AG09319 (cell line): ENCODE measurements around the gene GPATCH8.

Source experiments
- DNase-seq: peaks from one replicate; pipeline ENCODE4 v3.0.0-alpha.2; 2010; ENCODE audit warnings: low read depth; ENCODE audit errors: extremely low read depth
- TF ChIP-seq, protein P1 (sequence below): IDR thresholded peaks from 2 replicates; pipeline ENCODE4 v1.5.1; 2011; ENCODE audit warnings: low read depth, mild to moderate bottlenecking, inconsistent platforms, low read length, moderate library complexity

The GPATCH8 gene

DNA sequence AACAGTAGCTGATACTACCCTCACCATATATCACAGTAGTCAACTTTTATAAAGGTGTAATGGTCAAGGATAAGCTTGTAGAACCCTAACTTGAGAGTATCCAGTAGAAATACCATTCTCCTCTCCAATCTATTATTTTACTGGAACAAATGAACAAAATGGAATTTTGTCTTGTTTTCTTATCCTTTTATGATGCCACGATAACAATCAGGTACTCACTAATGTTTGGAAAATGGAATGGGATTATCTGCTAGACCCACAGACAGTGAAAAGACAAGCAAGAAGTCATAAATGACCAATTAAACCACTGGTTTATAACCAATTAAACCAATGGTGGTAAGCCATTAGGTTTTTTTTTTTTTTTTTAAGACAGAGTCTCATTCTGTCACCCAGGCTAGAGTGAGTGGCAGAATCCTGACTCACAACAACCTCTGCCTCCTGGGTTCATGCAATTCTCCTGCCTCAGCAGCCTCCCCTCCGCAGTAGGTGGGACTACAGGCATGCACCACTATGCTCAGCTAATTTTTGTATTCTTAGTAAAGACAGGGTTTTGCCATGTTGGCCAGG lies 10.4 kb downstream of the GPATCH8 start:
- no peak for DNase-seq
- TF ChIP-seq, protein P1, sequence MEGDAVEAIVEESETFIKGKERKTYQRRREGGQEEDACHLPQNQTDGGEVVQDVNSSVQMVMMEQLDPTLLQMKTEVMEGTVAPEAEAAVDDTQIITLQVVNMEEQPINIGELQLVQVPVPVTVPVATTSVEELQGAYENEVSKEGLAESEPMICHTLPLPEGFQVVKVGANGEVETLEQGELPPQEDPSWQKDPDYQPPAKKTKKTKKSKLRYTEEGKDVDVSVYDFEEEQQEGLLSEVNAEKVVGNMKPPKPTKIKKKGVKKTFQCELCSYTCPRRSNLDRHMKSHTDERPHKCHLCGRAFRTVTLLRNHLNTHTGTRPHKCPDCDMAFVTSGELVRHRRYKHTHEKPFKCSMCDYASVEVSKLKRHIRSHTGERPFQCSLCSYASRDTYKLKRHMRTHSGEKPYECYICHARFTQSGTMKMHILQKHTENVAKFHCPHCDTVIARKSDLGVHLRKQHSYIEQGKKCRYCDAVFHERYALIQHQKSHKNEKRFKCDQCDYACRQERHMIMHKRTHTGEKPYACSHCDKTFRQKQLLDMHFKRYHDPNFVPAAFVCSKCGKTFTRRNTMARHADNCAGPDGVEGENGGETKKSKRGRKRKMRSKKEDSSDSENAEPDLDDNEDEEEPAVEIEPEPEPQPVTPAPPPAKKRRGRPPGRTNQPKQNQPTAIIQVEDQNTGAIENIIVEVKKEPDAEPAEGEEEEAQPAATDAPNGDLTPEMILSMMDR: no peak

DNA sequence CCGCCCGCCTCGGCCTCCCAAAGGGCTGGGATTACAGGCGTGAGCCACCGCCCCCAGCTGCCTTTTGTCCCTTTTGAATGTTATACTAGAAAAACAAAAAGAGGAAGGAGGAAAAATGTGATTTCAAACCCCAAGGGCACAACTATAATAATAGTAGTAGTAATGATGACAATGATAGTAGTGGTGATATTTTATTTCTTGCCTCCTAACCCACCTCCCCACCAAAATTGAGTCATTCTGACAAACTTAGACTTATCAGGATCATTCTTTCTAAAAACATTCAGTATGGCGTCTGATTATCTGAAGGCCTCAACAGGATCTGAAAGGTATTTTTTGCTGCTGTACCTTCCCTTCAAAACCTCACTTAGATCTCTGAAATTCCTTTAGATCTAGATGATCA lies 13.6 kb downstream of the GPATCH8 start:
- DNase-seq: no peak
- TF ChIP-seq, protein P1: no peak

GRCh38 chr17:44487170-44487569 lies 16.0 kb downstream of the GPATCH8 start:
- TF ChIP-seq, protein P1: no peak
- DNase-seq: no peak

DNA sequence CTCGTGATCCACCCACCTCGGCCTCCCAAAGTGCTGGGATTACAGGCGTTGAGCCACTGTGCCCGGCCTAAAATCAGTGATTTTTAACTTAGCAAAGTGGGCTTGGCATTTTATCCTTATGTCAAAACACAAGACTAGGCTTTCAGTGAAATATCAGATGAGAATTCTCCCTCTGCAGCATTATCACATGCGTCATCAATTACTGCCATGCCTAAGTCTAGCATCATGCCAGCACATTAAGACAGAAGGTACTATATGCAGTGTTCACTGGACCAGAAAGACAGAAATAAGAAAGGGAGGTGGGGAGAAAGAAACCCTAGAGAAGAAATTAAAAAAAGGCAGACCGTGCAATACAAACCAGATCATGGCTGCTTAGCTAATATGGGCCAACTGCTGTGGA lies 29.8 kb downstream of the GPATCH8 start:
- TF ChIP-seq, protein P1: no peak
- DNase-seq: no peak

GRCh38 chr17:44469676-44470075 lies 33.5 kb downstream of the GPATCH8 start:
- TF ChIP-seq, protein P1: no peak
- no peak for DNase-seq

DNA sequence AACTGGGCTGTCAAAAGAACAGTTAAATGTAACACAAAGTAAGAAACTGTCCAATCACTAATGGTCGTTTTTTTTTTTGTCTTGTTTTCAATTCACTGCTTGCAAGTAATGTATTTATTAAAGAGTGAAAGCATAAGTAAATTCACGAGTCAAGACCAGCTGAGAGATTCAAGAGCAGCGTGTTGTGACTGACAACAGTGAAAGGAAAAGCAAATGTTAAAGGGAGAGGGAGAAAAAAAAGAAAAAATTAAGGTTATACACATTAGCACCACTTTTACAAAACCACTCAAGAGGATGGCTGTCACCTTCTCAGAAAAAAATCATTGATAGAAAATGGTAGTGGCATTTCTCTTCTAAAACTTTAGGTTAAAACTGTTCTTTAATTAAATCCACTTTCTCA lies 36.1 kb downstream of the GPATCH8 start:
- TF ChIP-seq, protein P1: no peak
- no peak for DNase-seq

DNA sequence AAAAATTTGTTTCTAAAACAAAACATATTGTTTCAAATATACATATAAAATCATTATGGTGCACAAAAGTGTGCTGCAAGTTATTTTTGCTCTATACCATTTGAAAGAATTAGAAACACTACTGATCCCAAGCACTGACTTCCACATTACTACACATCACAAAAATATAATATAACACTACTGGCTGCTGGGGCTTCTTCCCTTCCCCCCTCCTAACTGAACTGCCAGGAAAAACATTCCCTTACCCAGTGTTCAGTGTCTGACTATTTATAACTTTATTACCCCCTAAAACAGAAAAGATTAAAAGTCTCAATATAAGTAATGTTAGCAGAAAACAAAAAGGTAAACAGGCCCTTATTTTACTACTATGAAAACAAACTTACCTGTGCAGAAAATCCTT lies 36.9 kb downstream of the GPATCH8 start:
- no peak for DNase-seq
- TF ChIP-seq, protein P1: no peak
